GM20431 (cell line): ENCODE results near the gene FAM186B.
"Not testable (repeated sequence)": the region's sequence is repeated elsewhere in the genome, so short reads cannot be mapped to it uniquely, and the experiment has no call there.

Source experiments
- in situ Hi-C: fragments of 300-500 bp; cut with MseI, MboI; formaldehyde crosslinking; loops from one replicate; pipeline ENCODE4 v1.15.0; 2020; ENCODE audit warnings: low sequenced_read_pairs; ENCODE audit not compliant: unreplicated experiment

FAM186B gene

GRCh38 chr12:49612210-49612609, 6.8 kb upstream of the FAM186B start:
- in situ Hi-C loops = no loop called here

- in situ Hi-C loops = not testable (repeated sequence)
Observed at GRCh38 chr12:49610785-49611184, 5.3 kb upstream of the FAM186B start.

DNA sequence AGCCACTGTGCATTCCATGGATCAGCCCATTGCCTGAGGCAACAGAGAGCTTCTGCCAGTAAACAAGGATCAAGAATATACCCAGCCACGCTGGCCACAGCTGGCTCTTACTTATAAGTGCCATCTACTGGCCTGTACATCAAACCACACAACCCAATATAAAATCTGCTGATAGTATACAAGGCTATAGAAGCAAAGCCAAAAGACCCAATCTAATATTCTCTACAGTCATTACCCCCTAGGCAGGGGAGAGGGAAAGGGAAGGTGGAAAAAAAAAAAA, 4.4 kb upstream of the FAM186B start:
- in situ Hi-C loops = no loop called here

DNA sequence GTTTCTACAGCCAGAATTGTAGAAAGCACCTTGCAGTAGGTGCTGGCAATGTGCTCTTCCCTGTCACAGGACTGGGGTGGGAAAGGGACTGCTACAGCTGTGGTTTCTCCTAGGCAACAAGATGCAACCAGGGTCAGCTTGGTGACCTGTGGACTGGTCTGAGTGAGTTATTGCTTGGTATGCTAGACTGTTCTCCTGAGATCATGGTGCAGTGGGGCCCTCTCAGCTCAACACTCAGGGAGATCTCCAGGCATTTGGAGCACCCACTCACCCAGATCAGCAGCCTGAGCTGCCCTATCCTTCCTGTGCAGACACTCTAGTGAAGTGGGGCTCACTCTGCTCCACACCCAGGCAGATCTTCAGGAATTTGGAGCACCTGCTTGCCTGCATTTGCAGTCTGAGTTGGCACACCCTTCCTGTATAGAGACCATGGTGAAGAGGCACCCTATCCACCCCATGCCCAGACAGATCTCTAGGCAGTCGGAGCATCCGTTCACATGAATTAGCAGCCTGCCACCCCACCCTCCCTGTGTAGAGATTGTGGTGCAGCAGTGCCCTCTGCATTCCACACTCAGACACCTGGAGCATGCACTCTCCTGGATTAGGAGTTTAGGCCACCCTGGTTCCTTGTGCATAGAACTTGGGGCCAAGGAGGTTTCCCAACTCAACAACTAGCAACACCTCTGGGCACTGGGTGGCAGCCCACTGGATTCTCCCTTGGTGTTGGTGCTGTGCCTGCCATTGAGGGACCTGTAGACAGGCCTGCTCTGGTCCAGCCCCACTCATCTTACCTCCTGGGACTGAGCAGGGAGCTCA, 3.8 kb upstream of the FAM186B start:
- in situ Hi-C loops = no loop called here

DNA sequence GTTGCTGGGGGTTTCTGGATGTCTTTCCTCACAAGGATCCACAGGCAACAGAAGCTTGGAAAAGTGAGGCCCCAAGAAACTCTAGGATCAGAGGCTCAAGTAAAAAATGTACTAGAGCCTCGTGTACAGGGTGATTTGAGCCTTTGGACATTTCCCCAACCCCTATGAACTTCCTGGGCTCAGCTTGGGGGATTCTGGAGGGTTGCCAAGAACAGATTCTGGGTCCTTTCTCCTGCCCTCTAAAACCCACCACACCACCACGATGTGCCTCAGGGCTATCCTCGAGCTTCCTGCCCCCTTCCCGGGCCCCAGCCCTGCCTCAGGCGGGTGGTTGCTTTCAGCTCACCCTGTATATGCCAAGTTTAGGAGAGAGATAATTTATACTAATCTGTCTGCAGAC, 583 bp downstream of the FAM186B start:
- in situ Hi-C loops = no loop called here

DNA sequence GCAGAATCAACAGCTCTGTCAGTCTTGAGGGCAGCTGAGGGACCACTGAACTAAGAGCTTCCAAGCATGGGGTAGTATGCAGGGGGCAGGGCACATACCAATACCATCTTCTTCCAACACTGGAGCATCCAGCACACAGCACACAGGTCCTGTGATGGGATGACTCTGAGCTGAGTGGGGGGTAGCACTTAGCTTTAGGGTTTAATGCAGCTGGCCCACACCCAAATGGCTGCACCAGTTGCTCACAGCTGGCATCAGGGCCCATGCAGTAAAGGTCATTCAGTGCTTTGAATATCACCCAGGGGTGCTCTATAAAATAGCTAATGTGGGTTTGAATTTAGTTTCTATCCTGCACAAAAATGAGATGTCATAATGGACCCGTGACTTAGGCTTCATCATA, 1.7 kb downstream of the FAM186B start:
- in situ Hi-C loops = no loop called here

DNA sequence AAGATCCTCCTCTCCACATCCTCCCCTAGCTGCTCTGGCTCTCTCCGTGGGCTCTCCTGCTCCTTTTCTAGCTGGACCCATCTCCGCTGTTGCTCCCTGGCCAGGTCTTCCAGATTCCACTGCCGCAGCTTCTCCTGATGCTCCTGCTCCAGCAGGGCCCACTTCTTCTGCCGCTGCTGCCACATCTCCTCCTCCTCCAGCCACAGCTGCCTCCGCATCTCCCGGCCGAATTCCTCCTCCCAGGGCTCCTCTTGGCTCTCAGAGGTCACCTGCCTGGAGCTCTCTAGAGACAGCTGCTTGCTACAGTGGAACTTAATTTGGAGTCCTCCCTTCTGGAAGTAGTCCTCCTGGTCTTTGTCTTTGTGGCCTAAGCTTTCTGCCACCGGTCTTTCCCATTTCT, 5.5 kb downstream of the FAM186B start:
- in situ Hi-C loops = no loop called here

DNA sequence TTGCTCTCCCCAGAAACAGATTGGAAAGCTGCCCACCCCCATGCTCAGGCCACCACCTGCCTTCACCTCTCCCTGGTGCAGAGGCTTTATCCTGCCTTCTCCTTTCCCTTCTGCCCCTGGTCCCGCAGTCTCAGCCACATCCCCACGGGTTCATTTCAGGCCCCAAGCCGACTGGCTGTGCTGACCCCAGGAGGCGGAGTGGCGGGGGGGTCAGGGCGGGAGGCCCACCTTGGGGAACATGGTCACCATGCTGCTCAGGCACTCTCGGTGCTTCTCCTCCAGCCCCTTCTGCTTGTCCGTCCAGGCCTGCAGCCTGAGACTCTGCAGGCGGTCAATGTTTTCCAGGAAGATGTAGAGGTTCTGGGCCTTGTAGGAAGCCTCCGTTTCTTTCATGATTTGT, 6.9 kb downstream of the FAM186B start:
- in situ Hi-C loops = no loop called here

GRCh38 chr12:49588721-49589516, 16.5 kb downstream of the FAM186B start:
- in situ Hi-C loops = no loop called here

DNA sequence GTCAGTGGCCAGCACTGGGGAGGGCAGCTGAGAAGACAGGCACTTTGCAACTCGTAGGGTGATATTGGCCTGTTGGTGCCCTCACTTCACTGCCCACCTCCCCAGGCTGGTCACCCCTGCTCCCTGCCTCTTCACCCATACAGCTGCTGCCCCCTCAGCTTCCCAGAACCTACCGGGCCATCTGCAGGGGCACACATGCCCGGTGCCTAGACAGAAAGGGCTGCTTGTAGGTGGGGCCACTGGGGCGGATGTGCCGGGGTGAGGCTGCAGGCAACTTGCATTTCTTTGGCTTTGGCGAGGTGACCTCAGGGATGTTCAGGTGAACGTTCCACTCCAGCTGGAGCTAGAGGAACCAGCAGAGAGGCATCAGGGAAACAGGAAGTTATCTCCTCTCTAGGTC, 17.2 kb downstream of the FAM186B start:
- in situ Hi-C loops = no loop called here

DNA sequence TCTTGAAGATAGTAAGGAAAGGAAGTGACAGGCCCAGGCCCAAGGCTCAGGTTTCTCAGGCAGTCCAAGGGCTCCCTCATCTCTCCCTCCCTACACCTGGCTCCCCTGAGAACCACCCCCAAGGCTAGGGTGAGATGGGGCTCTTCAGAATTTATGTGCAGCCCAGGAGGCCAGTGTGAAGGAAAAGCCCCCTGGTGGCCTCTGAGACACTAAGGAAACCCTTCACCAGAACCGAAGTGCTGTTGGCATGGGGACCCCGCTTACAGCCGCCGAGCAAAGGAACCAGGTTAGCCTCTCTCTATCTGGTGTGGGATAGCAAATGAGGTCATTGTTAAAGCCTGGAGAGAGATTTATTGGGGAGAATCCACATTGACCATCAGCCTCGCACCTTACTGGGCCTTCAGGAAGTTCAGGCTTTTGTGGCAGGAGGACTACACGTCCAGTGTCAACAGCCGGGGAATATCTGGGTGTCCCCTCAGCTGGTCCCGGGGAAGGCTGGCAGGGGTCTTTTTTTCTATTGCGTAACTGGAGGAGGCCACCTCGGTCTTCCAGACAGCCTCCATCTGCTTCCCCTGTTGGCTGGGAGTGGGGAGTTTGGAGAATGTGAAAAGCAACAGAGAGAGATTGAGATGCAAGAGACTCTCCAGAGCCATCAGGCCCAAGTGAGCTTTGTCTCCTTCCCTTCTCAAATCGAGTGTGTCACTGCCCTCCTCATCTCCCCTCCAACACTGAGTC, 18.1 kb downstream of the FAM186B start:
- in situ Hi-C loops = no loop called here

- in situ Hi-C loops = no loop called here
Observed at GRCh38 chr12:49585477-49586459, 19.7 kb downstream of the FAM186B start.

DNA sequence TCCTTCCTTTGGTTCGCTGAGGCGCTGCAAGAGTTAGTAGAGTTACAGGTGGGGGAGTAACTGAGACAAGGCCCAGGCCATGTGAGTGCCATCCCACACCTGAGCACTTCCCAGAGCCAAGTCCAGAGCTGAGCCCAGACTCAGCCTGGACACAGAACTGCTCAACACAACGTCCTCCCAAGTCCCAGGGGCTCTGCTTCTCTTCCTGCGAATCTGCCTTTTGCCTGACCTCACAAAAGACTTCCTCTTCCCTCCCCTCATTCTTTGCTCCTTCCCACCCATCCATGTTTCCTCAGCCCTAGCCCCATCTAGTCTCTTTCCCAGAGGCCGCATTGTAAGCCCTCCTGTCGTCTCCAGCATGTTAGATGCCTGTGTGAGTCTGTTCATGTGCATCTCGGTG, 20.8 kb downstream of the FAM186B start:
- in situ Hi-C loops = no loop called here

DNA sequence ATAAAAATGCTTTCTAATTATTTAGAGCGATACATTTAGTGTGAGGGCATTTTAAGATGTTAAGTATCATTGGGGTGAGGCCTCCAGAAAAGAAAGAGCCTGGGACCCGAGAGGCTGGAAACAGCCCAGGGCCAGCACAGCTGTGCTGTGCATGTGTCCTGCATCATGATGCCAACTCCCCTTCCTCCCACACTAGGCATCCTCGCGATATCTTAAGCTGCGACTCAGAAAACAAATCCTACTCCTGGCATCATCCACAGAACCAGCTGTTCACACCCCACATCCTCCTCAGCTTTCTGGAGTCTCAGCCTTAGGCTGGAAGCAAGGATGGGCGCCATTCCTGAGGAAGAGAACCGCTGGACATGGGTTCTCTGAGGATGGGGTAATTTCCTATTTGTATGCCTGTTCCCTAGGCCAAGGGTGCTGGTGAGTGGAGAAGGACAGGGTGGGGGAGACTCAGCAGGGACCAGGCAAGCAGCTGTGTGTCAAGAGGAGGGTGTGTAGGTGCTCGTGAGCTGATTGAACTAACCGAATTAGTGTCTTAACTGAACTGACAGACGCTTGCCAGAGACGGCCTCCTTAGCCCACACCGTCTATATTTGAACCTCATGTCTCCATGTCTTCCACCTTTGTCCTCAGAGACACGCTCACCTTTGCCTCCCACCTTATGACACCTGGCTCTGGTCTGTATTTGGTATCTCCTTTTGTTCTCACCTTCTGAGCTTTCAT, 21.9 kb downstream of the FAM186B start:
- in situ Hi-C loops = no loop called here

- in situ Hi-C loops = no loop called here
Observed at GRCh38 chr12:49582850-49583249, 22.6 kb downstream of the FAM186B start.

GRCh38 chr12:49582201-49582600, 23.2 kb downstream of the FAM186B start:
- in situ Hi-C loops = no loop called here

DNA sequence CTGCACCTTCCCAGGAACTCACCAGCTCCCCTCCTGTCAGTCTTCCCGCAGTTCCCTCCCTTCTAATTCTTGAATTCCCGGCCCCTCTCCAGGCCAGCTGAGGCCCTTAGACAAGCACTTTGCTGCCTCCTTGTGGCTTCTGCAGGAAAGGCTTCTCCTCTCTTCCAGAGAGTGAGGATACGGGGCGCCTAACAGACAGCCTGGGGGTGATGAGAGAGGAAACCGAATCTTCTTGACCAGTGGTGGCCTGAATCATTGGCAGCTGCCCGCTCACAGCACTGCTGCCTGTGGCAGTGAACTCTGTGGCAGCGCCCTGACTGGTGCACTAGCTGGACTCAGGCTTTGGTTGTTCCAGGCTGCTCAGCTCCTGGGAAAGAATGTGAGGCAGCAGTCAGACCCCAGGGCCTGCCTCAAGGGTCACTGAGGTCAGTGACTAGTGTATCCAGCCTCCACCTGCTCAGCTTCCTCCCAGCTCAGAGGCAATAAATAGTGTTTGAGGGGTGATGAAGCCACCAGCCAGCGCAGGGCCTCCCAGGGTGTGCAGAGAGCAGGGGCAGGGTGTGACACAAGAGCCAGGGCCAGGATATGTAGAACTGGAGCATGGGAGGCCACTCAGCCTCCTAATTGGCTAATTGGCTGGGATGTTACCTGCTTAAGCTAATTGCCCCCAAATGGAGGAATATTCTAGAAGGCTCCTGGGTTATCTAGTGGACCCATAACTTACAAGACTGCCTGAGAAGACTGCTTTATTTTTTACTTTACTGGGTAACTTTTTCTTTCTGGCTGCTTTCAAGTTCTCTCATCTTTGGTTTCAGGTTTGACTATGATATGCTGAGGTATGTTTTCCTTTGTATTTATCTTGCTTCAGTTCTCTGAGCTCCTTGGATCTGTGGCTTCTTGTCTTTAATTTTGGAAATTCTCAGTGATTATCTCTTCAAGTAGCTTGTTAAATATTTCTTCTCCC, 24.6 kb downstream of the FAM186B start:
- in situ Hi-C loops = no loop called here

- in situ Hi-C loops = no loop called here
Observed at GRCh38 chr12:49578471-49579112, 26.8 kb downstream of the FAM186B start.
